Cortex of kidney (tissue), 1 donor: ENCODE results near the gene INO80D.
"Not testable (repeated sequence)": the region's sequence is repeated elsewhere in the genome, so short reads cannot be mapped to it uniquely, and the experiment has no call there.

ENCODE experiments used
- DNase-seq: peaks from one replicate; lab custom pipeline; 2025; lab: John Stamatoyannopoulos, UW

INO80D gene

DNA sequence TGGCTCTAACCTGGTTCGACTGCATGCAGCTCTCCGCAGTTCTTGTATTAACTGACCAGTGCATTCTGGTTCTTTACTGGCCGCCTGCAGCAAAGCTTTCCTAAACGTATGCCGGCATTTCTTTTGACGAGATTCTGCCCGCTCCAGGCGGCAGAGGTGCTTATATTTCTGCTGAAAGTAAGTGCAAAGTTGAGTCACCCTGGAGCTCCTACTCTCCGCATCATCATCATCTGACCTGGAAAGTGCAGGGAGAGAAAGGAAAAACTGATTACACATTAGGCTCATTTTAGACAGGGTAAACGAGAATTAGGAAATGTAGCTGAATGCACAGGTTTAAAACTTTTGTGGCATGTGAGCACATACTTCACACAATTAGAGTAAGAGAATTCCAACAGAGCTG, 57.9 kb downstream of the INO80D start:
- no peak for DNase-seq

DNA sequence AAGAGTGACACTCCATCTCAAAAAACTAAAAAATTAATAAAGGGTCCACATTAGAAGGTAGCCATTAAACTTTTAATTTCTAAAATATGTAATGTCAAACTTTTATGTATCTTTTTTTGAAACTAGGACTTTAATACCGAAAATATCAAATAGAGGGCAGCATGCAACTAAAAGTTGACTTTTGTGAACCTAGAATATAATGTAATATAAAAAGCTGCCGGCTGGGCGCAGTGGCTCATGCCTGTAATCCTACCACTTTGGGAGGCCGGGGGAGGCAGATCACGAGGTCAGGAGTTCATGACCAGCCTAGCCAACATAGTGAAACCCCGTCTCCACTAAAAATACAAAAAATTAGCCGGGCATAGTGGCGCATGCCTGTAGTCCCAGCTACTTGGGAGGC, 62.8 kb downstream of the INO80D start:
- no peak for DNase-seq

DNA sequence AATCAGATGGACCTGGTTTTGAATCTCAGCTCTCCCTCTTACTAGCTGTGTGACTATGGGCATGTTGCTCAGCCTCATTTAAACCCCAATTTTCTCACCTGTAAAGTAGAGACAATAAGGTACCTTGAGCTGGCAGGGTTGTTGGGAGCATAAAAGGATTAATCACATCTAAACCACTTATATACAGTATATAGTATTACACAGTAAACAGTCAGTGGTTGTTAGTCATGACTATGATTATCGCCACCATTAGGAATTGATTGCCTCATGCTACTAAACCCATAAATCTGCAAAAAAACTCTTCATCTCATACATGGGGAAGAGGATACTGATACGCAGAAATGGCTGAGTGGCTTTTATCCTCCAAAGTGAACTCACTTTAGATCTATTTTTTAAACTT, 65.8 kb downstream of the INO80D start:
- no peak for DNase-seq

DNA sequence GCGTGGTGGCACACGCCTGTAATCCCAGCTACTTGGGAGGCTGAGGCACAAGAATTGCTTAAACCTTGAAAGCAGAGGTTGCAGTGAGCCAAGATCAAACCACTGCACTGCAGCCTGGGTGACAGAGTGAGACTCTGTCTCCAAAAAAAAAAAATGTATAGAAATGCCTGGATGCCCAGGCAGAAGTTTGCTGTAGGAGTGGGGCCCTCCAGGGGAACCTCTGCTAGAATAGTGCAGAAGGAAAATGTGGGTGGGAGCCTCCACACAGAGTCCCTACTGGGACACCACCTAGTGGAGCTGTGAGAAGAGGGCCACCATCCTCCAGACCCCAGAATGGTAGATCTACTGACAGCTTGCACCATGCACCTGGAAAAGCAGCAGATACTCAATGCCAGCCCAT, 70.2 kb downstream of the INO80D start:
- not testable (repeated sequence) for DNase-seq

DNA sequence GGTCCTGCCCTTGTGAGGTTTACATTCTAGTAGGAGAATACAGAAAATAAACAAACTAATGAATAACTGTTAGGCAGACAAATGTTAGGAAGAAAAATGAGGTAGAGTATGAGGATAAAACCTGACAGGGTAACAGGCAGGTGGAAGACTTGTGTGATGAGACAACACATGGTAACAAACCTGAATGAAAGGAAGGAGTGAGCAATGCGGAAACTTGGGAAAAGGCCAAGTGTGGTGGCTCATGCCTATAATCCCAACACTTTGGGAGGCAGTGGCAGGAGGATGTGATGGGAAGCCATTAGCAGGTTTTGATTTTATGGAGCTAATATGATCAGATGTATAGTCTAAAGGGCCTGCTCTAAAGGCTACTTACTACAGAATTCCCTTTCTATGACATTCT, 74.2 kb downstream of the INO80D start:
- no peak for DNase-seq

DNA sequence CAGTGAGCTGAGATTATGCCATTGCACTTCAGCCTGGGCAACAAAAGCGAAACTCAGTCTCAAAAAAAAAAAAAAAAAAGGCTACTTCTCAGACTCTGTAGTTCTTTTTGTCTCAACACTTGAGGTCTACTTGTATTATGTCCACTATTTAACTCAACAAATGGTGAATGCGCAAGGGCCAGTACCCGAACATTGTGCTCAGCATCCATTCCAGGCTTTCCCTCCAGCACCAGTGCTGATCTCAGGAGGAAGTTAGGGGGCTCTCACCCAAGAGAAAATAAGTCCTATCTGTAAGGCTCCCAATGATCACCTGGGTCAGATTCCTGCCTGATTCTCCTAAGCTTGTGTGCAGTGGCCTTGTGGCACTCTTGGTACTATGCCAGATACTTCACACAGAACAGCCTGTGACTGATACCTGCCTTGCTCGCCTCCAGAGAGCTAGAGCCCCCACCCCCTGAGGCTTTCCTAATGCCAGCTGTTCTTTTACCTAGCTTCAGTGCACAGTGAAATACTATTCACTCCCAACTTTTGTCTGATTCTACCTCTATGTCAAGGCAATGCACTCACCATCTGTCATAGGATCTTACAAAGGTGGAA, 74.9 kb downstream of the INO80D start:
- DNase-seq = no peak

DNA sequence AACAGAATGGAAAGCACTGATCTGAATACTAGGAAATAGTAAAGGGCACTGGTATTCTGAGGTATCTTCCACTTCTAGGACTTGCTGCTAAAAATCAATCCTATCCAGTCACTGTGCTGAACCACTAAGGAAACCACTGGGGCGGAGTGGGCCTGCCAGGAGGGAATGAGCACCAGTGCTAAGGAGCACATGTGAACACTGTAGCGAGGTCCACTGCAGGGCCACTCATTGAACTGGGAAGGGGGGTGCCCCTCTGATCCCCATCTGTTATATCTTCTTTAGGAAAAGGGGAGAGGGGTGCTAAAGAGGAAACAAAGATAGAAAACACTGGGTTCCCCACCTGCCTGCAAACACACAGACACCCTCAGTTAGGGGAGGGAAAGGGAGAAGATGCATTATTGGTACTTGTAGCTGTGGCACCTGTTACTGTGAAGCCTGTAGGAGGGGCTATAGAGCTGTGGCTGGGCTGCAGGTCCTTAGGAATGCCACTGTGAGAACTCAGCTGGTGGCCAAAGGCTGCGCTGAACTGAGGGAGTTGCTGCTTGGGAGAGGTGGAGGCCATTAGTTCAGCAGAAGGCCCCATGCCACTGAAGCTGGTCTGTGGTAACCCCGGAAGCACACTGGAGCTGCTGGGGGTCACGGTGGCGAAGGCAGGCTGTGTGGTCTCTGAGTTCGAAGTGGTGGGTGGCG, 81.8 kb downstream of the INO80D start:
- no peak for DNase-seq

DNA sequence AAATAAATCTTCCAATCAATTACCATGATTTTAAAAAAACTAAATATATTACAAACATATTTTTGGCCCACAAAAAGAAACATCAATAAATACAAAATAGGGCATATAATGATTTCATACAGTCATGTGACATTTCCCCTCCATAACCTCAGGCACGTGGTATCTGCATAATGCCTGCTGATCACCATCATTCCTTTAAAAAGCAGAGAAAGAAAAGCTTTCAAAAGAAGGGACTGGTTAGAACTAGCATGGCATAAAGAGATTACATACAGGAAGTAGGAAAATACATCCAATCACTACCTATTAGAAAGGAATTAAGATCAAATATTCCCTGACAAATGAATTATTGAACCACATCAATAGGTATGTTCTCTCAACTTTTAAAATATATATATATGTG, 83.5 kb downstream of the INO80D start:
- DNase-seq = no peak

DNA sequence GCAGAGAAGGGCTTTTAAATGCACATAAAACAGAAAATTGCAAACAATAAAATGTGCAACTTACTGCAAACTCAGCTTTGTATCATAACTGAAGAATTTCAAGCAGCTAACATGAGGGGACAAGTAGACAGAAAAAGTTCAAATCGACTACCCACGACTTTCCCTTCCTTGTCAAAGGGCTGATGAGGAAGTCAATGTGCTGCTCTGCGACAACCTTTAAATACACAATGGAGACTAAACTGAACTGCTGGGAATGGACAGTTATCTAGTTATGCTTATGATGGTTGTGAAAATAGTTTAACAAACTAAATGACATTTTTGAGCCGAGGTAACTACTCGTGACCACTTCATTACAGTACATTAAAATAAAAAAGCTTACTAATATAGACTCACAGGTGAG, 84.1 kb downstream of the INO80D start:
- DNase-seq = no peak

DNA sequence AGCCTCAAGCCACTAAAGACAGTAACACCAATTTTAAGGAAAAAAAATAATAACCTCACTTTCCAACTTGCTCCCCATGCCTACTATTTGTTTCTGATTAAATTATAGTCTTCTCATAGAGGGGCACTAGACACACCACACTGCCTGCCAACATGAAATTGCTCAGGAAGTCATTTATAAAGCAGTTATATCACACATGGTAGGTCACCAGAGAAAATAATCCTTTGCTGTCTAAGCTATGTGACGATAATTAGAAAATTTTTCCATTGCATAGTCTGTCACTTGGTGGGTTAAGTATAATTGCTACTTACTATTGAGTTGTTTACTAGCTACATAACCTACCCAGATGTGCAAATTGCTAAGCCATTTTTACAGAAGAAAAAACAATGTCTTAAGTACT, 85.2 kb downstream of the INO80D start:
- DNase-seq = no peak

DNA sequence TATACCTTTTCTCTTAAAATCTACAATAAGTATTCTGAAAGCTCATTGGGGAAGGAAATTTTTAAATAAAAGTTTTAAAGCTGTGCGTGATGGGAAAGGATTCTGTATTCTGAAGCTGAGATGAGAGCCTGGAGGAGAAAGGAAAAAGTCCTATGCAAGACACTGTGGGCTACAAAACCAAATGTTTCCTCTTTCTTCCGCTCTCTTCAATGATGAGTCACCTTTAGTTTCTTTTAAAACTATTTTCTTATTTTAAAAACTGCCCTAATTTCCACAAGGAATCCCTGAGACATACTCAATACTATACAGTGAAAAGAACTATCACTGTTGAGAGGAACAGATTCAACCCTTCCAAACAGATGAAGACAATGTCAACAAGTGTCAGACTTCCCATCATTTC, 87.4 kb downstream of the INO80D start:
- DNase-seq = no peak

DNA sequence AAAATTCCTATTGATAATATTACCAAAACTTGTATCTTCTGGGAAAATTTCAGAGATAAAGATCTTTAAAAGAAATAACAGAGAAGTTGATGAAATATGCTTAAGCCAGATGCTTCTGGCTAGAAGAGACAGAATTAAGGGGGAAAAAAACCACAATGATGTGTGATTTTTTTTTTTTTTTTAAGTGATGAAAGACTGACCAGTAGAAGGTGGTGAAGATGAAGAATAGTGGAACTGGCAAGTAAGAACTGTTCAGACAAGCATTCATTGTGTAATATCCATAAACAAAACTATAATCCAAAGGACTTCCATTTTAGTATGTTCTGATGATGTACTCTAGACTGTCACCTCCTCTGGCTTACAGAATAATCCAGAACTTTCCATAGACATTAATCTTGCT, 89.8 kb downstream of the INO80D start:
- no peak for DNase-seq

DNA sequence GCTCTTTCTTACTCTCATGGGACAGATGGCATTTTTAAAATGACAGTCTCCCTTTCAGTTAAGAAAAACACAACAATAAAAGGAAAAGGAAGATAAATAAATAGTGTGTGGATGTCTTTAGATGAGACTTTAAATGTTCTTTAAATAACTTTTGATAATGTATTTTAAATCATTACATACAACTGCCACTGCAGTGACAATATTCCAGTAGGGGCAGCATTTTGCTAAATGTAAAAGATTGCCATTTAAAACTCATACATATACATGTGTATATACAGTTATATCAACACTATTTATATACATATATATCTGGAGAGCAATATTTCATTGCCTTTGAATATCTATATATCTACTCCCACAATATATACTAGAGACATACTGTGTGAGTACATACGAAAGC, 90.7 kb downstream of the INO80D start:
- DNase-seq = no peak

DNA sequence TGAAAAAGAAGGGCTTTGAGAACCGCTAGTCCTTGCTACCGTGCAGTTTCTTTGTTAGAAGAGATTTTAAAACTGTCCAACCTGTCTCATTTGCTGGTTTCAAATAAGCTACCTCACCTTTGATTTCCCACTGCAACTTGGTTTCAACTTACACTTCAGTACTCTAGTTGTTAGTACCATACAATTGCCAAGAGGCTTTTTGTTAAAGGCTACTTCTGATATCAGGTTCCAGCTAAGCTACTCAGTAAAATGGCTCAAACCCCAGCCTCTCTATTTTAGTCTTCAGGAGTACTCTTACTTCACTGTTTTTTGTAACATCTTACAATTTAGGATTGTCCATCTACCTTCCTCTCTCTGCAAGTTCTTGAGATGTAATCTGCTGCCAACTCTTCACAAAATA, 91.6 kb downstream of the INO80D start:
- no peak for DNase-seq

DNA sequence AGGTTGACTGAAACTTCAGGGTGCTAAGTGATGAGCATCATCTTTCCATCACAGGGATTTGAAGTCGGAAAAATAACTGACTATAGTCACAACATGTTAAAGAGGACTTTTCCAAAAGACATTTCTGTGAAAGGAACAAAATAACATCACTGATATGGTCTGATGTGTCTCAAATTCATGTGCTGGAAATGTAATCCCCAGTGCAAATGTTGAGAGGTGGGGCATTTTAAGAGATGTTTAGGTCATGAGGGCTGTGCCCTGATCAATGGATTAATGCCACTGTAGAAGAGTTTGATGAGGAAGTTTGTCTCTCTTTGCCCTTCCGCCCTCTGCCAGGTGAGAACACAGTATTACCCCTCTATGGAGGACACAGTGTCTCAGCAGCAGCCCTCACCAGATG, 95.9 kb downstream of the INO80D start:
- DNase-seq = no peak

DNA sequence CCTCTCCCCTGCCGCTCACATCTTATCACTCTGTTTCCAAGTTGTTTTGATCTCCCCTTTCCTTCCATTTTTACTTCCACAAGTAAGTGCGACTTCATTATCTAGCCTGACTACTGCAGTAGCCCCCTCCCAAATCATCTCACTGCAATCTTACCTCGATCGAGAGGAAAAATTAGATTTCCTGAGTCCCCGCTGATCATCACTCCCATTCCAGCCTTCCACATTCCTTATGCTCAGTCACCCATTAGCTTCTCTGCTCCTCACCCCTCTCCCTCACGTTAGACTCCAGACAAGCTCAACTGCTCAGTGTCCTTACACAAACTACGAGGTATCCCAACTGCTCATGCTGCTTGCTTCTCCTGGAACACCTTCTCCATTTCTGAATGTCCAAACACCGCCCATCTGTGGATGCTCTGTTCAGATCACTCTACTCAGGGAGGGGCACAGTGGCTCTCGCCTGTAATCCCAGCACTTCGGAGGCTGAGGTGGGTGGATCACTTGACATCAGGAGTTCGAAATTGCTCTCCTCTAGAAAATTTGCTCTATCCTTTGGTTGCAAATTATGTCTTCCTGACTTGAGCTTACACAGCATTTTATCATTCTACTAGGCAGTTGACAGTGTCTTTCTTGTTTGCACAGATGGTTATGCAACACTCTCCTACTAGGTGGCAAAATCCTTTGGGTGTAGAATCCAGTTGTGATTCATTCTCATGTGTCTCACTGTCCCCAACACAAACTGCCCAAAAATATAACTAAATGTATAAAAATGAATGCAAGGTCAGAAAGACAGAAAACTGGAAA, 96.5 kb downstream of the INO80D start:
- no peak for DNase-seq

DNA sequence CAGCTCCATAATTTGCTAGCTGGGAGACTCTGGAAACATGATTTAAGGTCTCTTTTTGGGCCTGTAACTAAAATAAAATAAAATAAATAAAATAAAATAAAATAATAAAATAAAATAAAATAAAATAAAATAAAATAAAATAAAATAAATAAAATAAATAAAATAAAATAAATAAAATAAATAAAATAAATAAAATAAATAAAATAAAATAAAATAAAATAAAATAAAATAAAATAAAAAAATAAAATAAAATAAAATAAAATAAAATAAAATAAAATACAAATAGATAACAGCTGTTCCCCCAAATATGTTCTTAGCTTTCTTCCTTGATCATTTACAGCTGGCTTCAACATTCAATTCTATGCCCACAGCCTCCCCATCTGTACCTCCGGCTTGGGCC, 97.3 kb downstream of the INO80D start:
- DNase-seq = not testable (repeated sequence)

DNA sequence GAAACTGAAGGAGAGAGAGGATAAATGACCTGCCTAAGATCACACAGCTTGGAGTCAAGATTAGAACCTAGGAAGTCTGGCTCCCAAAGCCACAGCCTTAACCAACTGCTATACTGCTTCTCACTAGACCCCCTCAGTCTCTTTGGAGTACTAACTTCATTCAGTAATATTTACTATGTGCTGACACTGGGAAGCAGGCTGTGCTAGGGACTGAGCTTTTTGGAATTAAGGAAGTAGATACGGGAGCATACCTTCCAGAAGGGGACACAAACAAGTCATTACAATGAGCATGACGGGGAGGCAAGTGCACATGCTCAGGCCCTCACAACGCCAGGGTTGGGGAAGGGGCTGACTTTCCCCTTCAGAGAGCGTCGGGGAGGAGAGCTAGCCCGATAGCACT, 97.7 kb downstream of the INO80D start:
- DNase-seq = no peak

DNA sequence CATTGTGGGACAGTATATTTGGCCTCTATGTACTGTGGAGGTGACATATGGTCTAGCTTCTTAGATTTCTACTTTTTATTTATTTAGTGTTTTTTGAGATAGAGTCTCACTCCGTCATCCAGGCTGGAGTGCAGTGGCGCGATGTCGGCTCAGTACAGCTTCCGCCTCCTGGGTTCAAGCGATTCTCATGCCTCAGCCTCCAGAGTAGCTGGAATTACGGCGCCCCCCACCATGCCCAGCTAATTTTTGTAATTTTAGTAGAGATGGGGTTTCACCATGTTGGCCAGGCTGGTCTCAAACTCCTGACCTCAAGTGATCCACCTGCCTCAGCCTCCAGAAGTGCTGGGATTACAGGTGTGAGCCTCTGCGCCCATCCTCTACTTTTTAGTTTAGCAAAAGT, 99.6 kb downstream of the INO80D start:
- DNase-seq = not testable (repeated sequence)

DNA sequence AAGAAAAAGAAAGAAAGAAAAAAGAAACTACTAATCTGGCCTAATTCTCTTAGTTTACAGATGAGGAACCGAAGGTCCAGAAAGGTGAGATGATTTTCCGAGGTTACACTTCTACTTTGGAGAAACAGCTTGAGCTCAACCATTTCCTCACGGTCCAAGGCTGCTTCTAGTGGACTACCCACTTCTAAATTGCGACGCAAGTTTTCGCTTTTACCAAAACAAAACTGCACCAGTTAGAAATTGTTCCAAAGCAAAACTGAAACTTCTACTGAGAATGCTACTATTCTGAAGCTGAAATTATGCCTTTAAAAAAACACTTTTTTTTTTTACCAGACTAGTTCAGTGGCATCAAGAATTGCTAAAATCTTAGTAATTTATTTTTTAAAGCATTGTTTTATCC, 101.6 kb downstream of the INO80D start:
- no peak for DNase-seq

DNA sequence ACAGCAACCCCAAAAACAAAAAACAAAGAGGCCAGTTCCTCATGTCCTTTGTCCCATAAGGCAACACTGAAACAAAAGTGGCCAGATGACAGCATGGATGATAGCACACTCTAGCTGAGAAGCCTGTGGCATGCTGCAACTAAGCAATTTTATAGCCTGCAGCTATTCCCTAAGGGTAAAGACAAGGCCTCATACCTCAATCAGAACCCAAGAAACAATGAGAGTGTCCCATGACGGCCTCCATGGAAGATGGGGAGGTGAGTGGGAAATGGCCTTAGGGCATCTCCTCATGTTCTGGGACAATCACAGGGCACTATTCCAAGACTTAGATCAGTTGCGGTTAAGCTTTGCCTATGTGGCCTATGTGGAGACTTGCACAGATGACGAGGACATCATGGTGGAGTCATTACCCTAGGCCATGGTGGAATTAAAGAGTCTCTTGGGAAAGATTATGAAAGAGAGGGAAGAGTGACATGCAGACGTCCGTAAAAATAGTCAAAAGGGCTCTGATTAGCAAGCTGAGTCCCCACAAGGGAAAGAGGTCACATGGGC, 103.1 kb downstream of the INO80D start:
- DNase-seq = no peak

DNA sequence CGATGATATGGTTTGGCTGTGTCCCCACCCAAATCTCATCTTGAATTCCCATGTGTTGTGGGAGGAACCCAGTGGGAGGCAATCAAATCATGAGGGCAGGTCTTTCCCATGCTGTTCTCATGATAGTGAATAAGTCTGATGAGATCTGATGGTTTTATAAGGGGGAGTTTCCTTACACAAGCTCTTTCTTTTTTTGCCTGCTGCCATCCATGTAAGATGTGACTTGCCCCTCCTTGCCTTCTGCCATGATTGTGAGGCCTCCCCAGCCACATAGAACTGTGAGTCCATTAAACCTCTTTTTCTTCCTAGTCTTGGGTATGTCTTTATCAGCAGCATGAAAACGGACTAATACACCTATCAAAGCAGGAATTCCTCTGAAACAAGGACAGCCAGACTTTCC, 107.2 kb downstream of the INO80D start:
- not testable (repeated sequence) for DNase-seq

DNA sequence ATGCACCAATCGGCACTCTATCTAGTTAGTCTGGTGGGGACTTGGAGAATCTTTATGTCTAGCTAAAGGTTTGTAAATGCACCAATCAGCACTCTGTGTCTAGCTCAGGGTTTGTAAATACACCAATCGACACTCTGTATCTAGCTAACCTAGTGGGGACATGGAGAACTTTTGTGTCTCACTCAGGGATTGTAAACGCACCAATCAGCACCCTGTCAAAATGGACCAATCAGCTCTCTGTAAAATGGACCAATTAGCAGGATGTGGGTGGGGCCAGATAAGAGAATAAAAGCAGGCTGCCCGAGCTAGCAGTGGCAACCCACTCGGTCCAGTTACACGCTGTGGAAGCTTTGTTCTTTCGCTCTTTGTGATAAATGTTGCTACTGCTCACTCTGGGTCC, 108.3 kb downstream of the INO80D start:
- DNase-seq = not testable (repeated sequence)
